BJ (cell line): Measurements from ENCODE around the gene TFEB. TPM values are rescaled to one million over a fixed set of nuclear protein-coding genes. Genes with fewer than 3 reads are reported as not detected.

Experiments
- CTCF ChIA-PET: fragments of 350-600 bp; formaldehyde crosslinking; extraction: SDS; loops from one replicate; lab custom pipeline; 2021; ENCODE audit warnings: antibody characterized with exemption, inconsistent platforms; lab: Yijun Ruan, JAX
- POLR2A ChIA-PET: fragments of 300-600 bp; sonication (Branson Sonifier 250); formaldehyde crosslinking; extraction: SDS; loops from one replicate; lab custom pipeline; 2021; ENCODE audit warnings: antibody characterized with exemption; lab: Charles Lee
- DNase-seq: peaks from one replicate; pipeline ENCODE4 v3.0.0-alpha.2; 2011; ENCODE audit warnings: low read depth
- H3K27me3 ChIP-seq: 2 replicates; pipeline ENCODE4 v1.6.0; 2011; ENCODE audit warnings: low read length; ENCODE audit not compliant: control insufficient read depth, insufficient read depth
- H3K36me3 ChIP-seq: 2 replicates; pipeline ENCODE4 v1.5.1; 2011; ENCODE audit warnings: low read length; ENCODE audit not compliant: control insufficient read depth, insufficient read depth
- H3K4me3 ChIP-seq: 2 replicates; pipeline ENCODE4 v1.5.1; 2011; ENCODE audit warnings: low read depth, mild to moderate bottlenecking, control low read depth, low read length
- CTCF ChIP-seq: IDR thresholded peaks from 2 replicates; pipeline ENCODE4 v1.5.1; 2011; ENCODE audit warnings: low read depth, mild to moderate bottlenecking, control low read depth, inconsistent platforms, low read length, moderate library complexity; ENCODE audit not compliant: insufficient read depth
- polyA plus RNA-seq: library from polyadenylated mRNA; depleted of rRNA; stranded (reverse); fragments of >200 nt; gene quantifications from 2 replicates; pipeline ENCODE4 v1.2.3, GENCODE V29; 2011

Gene TFEB
- polyA plus RNA-seq, 1 experiment = 21.9 TPM

- TF ChIP-seq CTCF = no peak
- H3K4me3 ChIP-seq = no peak overlapping the region
- ChIA-PET POLR2A (no interaction called here), CTCF (interaction anchor here (0.7 to 1.0 kb wide), 2 partner anchors 23 to 44 kb away, joined by 3 read pairs; no protein-coding TSS in a partner anchor)
- no peaks in the 10 kb centered on the region for H3K36me3 ChIP-seq
- DNase-seq = no peak
- no peaks in the 10 kb centered on the region for H3K27me3 ChIP-seq
Measured at GRCh38 chr6:41728073-41728936, 7.1 kb downstream of the TFEB start.

GRCh38 chr6:41727705-41728072 is 7.7 kb downstream of the TFEB start:
- Histone ChIP-seq H3K4me3 (no peak overlapping the region), H3K36me3 (no peaks in the 10 kb centered on the region), H3K27me3 (no peaks in the 10 kb centered on the region)
- no peak for DNase-seq
- no peak for TF ChIP-seq CTCF
- ChIA-PET CTCF (interaction anchor here (0.7 kb wide), 1 partner anchor 43 kb away, joined by 3 read pairs; no protein-coding TSS in a partner anchor), POLR2A (no interaction called here)

DNA sequence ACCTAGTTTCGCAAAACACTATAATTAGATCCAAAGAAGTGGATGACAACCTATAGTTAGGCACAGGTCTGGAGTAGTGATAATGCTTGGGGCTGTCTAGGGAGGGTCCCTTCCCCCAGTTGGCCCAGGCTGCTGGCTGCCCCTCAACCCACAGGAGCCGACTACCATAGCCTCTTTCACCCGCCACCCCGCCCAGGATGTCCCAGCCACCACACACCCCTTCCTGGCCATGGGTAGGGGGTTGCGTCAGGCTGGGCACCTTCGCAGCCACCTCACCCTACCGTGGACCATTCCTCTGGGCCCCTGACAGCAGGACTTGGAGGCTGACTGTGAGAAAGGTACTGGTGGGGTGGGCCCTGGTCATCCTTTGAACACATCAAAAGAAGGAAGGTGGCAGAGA is 8.5 kb downstream of the TFEB start:
- Histone ChIP-seq H3K27me3 (no peaks in the 10 kb centered on the region), H3K4me3 (no peak overlapping the region), H3K36me3 (no peaks in the 10 kb centered on the region)
- ChIA-PET POLR2A (no interaction called here), CTCF (interaction anchor here (1.2 kb wide), 1 partner anchor 124 kb away, joined by 3 read pairs; no protein-coding TSS in a partner anchor)
- no peak for DNase-seq
- no peak for TF ChIP-seq CTCF

- TF ChIP-seq CTCF = no peak
- Histone ChIP-seq H3K4me3 (no peak overlapping the region), H3K27me3 (no peaks in the 10 kb centered on the region), H3K36me3 (no peaks in the 10 kb centered on the region)
- ChIA-PET CTCF (interaction anchor here (0.6 to 2.0 kb wide), 5 partner anchors 10 to 51 kb away, joined by 3 to 8 read pairs (median 7); no protein-coding TSS in a partner anchor), POLR2A (interaction anchor here (1.1 kb wide), 1 partner anchor 8 kb away, joined by 3 read pairs; no protein-coding TSS in a partner anchor)
- no peak for DNase-seq
Measured at GRCh38 chr6:41724586-41725501, 10.6 kb downstream of the TFEB start.
